ENCODE measurements around the gene SH2D5. TPM values are rescaled to one million over a fixed set of nuclear protein-coding genes. Genes with fewer than 3 reads are reported as not detected.
"Not testable (repeated sequence)": the region's sequence is repeated elsewhere in the genome, so short reads cannot be mapped to it uniquely, and the experiment has no call there.

Gene SH2D5
- polyA plus RNA-seq, 3 donors: 1.0 to 1.7 (median 1.4) TPM

DNA sequence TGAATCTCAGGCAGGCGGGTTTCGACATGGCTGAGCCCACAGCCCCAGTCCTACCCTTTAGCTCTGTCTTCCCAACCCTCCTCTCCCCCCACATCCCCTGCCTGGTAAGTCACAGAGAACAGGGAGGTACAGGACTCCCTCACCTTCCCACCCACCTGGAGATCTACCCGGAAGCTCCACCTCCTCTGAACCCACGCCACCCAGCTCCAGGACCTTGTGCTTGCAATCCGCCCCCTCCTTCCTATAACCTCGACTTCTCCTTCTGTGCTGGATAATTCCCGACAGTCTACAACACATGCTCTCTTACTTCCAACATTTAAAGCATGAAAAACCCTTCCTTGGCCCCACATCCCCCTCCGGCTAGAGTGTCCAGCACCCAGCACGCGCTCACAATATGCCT, 37.0 kb downstream of the SH2D5 start:
- no peak for DNase-seq

DNA sequence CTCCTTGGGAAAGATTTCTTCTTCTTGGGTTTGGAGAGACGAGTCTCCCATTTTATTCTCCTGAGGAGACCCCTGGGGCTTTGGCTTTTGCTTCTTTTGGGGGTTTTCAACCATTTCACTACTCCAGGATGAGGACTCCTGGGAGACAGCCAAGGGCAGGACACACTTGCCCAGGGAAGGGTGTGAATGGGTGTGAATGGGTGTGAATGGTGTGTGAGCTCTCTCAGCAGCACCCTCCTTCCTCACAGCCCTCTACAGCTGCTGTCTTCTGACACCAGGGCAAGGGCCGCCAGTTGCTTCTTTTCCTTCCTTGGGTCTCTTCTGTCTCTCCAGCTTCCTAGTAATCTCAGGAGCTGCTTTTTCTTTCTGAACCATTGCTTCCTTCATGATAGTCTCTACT, 38.9 kb downstream of the SH2D5 start:
- DNase-seq: no peak

DNA sequence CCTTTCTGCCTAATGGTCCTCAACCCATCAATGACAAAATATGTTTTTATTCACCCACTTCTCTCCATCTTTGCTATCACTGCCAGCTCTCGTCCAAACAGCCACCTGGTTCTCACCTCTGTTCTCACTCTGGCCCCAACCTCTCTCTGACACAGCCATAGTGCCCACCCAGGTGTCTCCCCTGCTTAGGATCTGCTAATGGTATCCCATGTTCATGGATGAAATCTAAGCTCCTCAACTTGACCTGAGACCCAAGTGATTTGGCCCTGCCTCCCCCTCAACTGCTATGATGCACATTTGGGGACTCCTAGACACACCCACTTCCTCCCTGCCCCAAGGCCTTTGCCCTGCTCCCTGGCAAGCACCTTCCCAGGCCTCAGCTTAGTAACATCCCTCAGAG, 40.6 kb downstream of the SH2D5 start:
- no peak for DNase-seq

DNA sequence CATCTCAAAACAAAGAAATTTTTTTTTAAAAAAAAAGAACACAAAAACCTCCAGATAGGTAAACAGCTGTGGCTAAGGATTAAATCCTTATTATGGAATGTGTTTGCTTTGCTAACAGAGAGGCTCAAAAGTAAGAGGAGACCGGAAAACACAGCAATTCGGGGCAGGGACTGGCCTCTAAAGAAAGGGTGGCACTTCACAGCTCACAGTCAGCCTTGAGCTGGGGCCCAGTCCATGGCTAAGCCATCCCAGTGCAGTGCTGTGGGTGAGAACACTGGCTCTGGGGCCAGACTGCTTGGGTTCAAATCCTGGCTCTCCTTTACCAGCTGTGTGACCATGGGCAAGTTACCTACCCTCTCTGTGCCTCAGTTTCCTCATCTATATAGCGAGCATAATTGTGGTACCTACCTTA, 42.9 kb downstream of the SH2D5 start:
- DNase-seq: no peak

DNA sequence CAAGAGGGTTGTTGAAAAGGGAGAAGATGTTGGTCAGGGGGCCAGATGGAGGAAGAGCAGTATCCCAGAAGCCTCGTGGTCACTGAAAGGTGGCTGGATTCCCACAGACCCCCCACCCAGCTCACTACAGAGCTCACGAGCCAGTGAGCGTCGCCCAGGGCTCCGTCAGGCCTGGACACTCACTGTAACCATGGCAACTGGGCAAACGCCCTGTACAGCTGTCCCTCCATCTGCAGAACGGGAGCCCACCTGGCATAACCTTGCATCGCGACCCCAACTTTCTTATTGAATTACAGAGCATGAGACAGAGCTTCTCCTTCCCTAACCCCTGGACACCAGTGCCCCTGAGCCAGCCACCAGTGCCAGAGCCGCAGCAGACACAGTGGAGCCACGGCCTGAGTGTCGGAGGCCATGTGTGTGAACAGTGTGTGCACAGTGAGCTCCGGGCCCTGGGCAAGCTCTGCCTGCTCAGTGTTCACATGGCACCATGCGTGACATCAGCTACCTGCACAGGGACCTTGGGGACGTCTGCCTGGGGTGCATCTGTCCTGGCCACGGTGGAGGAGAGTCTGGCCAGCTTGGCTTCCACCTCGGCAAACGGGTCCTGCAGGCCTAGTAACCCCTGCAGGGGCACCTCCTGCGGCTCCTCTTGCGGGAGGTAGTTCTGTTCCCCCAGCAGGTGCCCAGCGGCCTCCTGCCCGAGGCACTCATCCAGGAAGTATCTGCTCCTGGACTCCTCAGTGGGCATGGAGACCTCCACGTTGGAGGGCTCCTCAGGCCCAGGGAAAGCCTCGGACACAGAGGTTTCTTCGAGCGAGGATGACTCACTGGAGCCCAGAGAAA, 45.4 kb downstream of the SH2D5 start:
- DNase-seq: no peak

DNA sequence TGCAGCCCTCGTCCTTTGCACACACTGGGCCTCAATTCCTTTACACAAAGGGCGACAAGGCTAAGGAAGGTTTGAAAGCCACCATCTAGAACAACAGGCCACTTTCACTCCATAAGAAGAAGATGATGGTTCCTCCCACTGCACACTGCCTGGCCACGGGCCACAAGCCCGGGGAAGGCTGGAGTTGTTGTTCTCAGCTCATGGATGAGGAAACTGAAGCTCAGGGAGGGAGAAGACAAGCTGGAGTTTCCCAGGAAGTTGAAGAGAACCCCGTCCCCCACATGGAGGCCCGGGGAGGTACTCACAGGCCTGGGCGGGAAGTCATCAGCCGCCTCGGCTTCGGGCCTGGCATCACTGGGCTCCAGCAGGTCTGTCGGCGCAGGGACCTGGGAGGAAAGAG, 46.8 kb downstream of the SH2D5 start:
- DNase-seq: no peak

DNA sequence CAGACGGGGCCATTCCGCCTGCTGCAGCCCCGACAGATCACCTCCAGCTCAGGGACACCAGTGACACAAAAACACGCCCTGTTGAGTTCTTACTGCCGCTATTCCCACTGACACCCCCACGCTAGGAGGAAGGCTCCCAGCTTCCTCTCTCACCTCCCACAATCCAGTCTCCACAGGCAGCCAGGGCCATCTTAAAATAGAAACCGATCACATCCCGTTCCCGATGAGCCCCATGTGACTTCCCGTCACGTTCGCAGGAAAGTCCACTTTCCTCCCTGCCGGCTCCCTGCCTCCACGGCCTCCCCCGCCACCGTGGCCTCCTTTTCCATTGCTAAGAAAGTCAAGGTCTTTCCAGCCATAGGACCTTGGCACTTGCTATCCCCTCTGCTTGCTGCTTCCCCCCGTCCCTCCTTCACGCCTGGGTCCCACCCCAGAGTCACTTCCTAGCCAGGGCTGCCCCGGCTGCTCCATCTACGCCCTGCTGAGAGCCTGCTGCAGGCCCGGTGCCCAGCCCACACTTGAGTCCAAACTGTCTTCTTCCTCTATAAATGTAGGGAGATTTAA, 47.3 kb downstream of the SH2D5 start:
- no peak for DNase-seq

DNA sequence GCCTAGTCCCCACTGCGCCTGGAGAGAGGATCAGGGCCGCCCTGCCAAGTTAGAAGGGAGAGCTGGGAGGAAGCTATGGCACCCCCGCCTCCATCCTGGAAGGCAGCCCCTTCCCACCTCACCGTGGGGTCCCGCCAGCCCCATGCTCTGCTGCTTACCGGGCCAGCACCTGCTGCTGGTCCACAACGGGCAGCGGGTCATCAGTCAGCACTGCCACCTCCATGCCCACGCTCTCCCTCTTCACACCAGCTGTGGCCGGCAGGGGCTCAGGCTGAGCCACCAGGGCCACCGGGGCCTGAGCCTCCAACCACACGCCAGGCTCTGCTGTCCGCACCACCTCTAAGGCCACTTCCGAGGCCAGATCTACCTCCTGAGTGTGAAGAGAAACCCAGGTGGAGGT, 47.9 kb downstream of the SH2D5 start:
- DNase-seq: no peak

DNA sequence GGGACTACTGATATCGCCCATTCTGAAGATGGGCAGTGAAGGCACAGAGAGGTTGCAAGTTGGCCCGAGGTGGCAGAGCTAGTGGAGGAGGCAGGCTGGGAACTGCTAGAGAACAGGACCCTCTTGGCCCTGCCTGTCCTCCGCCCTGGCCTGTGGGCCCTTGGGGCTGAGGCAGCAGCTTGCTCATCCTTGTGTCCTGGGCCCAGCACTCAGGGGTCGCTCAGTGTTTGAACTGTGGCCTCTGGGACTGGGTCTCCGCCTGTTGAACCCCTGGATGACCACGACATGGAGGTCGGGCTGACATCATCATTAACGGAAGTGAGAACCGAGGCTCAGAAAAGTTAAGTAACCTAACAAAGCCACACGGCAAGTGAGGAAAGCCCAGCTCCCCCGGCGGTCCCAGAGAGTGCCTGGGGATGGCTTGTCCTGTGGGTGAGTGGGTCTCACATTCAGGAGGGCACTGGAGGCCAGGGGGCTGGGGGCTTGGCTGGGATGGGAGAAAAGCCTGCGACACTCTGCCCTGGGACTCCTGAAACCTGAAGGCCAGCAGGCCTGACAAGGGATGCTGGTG, 48.4 kb downstream of the SH2D5 start:
- no peak for DNase-seq

DNA sequence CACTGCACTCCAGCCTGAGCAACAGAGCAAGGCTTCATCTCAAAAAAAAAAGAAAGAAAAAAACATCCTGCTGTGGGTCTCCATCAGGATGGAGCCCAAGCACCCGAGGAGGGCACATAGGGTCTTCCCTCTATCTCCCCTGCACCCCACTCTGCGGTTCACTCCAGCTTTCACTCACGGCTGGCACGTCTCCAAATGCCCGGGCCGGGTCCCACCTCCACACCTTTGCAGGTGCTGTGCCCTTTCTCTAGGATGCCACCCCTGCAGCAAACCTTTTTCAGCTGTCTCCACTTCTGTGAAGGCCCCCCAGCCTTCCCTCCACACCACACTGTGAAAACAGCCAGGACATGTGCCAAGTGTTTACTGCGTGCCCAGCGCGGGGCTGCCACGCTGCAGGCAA, 48.9 kb downstream of the SH2D5 start:
- DNase-seq: no peak

DNA sequence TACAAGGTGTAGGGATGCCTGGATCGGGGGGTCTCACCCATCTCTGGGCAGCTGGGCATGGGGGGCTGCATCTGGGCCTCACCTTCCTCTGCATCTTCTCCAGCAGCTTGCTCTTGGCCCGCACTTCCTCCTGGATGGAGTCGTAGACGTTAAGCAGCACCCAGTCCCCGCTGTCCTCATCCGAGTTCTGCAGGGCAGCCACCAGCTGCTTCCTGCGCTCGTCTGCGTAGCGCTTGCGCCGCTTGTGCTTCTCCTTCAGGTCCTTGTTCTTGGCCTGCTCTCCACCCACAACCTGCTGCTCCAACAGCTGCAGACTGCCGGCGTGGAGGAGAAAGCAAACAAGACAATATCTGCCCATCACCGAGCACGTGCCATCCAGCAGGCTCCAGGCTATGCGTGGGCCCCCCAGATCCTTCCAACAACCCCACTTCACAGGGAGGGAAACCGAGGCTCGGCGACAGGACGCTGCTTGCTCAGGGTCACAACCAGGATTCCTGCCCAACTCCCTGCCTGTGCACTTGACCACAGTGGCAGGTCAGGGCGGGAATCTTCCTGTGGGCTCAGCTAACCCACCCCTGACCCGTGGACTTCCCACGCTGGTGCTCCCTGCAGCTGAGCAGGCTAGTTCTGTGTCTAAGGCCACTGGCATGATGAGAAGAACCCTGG, 49.8 kb downstream of the SH2D5 start:
- no peak for DNase-seq

DNA sequence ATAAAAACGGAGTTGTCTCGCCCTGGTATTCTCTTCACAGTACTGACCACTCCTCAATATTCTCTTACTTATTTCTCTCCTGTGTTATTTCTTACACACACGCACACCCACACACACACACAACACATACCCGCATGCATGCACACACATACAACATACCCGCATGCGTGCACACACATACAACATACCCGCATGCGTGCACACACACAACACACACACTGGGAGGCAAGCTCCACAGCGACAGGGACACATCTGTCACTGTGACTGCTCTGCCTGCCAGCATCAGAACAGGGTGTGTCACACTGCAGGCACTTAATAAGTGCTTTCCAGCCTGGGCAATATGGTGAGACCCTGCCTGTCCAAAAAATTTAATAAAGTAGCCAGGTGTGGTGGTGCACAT, 50.5 kb downstream of the SH2D5 start:
- no peak for DNase-seq

DNA sequence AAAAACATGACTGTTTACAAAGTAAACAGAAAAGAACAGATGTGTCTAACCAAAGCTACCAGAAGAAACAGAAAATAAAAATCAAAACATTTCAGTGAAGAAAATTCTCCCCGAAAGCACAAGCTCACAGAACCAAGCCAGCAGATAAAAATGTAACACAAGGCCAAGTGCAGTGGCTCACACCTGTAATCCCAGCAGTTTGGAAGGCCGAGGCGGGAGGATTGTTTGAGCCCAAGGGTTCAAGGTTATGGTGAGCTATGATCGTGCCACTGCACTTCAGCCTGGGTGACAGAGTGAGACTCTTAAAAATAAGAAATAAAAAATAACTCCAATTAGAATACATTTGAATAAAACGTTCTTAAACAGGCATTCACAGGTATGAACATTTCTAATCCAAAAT, 52.2 kb downstream of the SH2D5 start:
- DNase-seq: no peak

DNA sequence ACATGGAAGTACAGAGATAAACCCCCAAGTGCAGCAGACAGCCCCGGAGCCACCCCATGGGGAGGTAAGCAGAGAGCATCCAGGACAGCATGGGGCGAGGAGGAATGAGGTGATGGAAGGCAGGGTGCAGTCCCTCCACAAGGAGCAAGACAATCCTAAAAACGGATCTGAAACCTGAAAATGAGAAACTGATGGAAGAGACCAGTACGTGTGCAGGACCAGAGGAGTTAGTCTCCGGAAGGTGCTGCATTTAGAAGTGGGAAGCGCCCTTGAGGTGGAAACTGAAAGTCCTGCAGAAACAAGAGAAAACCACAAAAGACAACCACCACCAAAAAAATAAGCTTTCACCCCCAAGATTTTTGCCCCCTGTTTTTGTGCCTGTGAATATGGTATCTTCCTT, 53.9 kb downstream of the SH2D5 start:
- DNase-seq: no peak

DNA sequence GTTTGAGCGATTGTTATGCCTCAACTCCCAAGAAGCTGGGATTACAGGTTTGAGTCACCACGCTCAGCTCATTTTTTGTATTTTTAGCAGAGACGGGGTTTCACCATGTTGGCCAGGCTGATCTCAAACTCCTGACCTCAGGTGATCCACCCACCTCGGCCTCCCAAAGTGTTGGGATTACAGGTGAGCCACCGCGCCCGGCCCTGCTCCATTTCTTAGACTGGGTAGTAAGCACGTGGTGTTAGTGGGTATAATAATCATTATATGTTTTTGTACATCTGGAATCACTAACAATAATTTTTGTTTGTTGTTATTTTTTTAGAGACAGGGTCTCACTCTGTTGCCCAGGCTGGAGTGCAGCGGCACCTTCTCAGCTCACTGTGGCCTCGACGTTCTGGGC, 58.9 kb downstream of the SH2D5 start:
- DNase-seq: not testable (repeated sequence)

DNA sequence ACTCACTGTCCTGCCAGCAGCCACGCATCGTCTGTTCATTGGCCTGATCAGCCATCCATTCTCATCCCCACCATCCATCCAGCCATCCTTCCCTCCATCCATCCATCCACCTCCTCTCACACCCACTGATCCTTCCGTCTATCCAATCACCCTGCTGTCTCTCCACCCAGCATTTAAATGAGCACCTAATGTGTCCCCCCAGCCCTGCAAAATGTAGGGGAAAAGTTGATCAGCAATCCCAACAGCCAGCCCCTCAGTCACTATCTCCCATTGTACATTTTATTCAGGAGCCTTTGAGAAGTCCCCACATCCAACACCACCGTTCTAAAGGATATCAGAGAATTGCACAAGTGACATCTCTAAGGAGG, 60.3 kb downstream of the SH2D5 start:
- no peak for DNase-seq

DNA sequence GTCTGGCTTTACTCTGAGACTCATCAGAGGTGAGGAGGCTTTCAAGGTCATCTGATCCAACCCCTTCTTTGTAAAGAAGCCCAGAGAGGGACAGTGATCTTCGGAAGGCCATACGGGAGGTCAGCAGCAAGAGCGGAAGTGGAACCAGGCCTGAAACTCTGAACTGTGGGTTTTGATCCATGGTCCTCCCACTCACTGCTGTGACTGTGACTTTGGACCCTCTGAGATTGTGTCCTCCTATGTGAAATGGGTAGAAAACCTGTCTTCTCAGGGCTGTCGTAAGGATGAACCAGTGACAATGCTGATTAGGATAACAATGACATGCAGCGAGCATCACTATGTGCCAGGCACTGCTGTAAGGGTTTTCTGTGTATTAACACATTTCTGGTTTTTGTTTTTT, 61.6 kb downstream of the SH2D5 start:
- DNase-seq: no peak

Other genes starting within 250 kb of the SH2D5 start
- gene CAMK2N1, start 246.5 kb downstream of the SH2D5 start, polyA plus RNA-seq (ENCODE audit: insufficient read length in 3 of 3): 10 to 100 TPM; 63.7 to 77.1 (median 70.4) TPM
- gene MUL1, start 224.6 kb downstream of the SH2D5 start, polyA plus RNA-seq (ENCODE audit: insufficient read length in 3 of 3): 10 to 100 TPM; 33.9 to 41.0 (median 40.2) TPM
- 1 to 10 TPM; 1.0 to 2.2 (median 1.6) TPM for gene FAM43B, start 180.1 kb downstream of the SH2D5 start, polyA plus RNA-seq (ENCODE audit: insufficient read length in 3 of 3)
- gene CDA, start 143.6 kb downstream of the SH2D5 start, polyA plus RNA-seq (ENCODE audit: insufficient read length in 3 of 3): 1 to 10 TPM; 4.6 to 6.3 (median 6.2) TPM
- 10 to 100 TPM; 64.1 to 82.8 (median 74.6) TPM for gene PINK1, start 99.2 kb downstream of the SH2D5 start, polyA plus RNA-seq (ENCODE audit: insufficient read length in 3 of 3)
- 100 to 1,000 TPM; 199 to 225 (median 224) TPM for gene DDOST, start 71.3 kb downstream of the SH2D5 start, polyA plus RNA-seq (ENCODE audit: insufficient read length in 3 of 3)
- 1 to 10 TPM; 3.9 to 4.3 (median 4.0) TPM for gene KIF17, start 14.7 kb downstream of the SH2D5 start, polyA plus RNA-seq (ENCODE audit: insufficient read length in 3 of 3)
- gene HP1BP3, start 54.6 kb upstream of the SH2D5 start, polyA plus RNA-seq (ENCODE audit: insufficient read length in 3 of 3): 100 to 1,000 TPM; 236 to 390 (median 374) TPM

Measured in renal pelvis (tissue), 4 donors.